NOMO-1 treated with DMSO at 0.1 percent for 48 hours (cell line): ENCODE data around the gene CCDC59.

ENCODE experiments used
- DNase-seq: peaks from one replicate; lab custom pipeline; 2025; ENCODE audit not compliant: unreplicated experiment; lab: John Stamatoyannopoulos, UW

CCDC59 gene

GRCh38 chr12:82319276-82319675, 38.9 kb downstream of the CCDC59 start:
- DNase-seq = no peak

- DNase-seq = no peak
These were observed 43.7 kb downstream of the CCDC59 start for GRCh38 chr12:82314406-82314892.
